A673 (cell line): ENCODE data around the gene SMARCAL1. TPM values are rescaled to one million over a fixed set of nuclear protein-coding genes. Genes with fewer than 3 reads are reported as not detected.
"Not testable (repeated sequence)": the region's sequence is repeated elsewhere in the genome, so short reads cannot be mapped to it uniquely, and the experiment has no call there.

ENCODE experiments used
- BruUV-seq: library from RNA; stranded (reverse); fragments of 400-500 nt; replicated peaks from 2 replicates; lab custom pipeline; 2021; lab: Mats Ljungman, UMichigan
- CTCF ChIA-PET: fragments of 300-600 bp; sonication (Branson Sonifier 250); formaldehyde crosslinking; loops from one replicate; lab custom pipeline; 2022; ENCODE audit warnings: antibody characterized with exemption; lab: Charles Lee
- POLR2A ChIA-PET: fragments of 300-600 bp; sonication (Branson Sonifier 250); formaldehyde crosslinking; loops from one replicate; lab custom pipeline; 2022; ENCODE audit warnings: antibody characterized with exemption; ENCODE audit not compliant: low non-redundant PET; lab: Charles Lee
- DNase-seq: peaks from one replicate; pipeline ENCODE4 v3.0.0-alpha.2; 2015; ENCODE audit warnings: low spot score
- H3K27ac ChIP-seq: fragments of 200-600 bp; sonication (generic); 2 replicates; pipeline ENCODE4 v1.5.1; 2016; ENCODE audit warnings: mixed run types, low read depth, mild to moderate bottlenecking, mixed read lengths, antibody characterized with exemption, low read length; ENCODE audit not compliant: poor library complexity, severe bottlenecking
- H3K27me3 ChIP-seq: fragments of 200-600 bp; sonication (generic); replicated peaks from 2 replicates; pipeline ENCODE4 v1.6.1; 2017; ENCODE audit warnings: mixed run types, low read depth, mild to moderate bottlenecking, mixed read lengths, antibody characterized with exemption, low read length; ENCODE audit not compliant: insufficient read depth, poor library complexity
- H3K36me3 ChIP-seq: fragments of 200-600 bp; sonication (generic); 2 replicates; pipeline ENCODE4 v1.6.1; 2016; ENCODE audit warnings: mixed run types, mild to moderate bottlenecking, mixed read lengths, antibody characterized with exemption, low read length; ENCODE audit not compliant: insufficient read depth, poor library complexity, severe bottlenecking
- H3K4me1 ChIP-seq: fragments of 200-600 bp; sonication (generic); 2 replicates; pipeline ENCODE4 v1.6.1; 2017; ENCODE audit warnings: mixed run types, mild to moderate bottlenecking, mixed read lengths, antibody characterized with exemption, low read length; ENCODE audit not compliant: insufficient read depth, poor library complexity, severe bottlenecking
- H3K4me3 ChIP-seq: fragments of 200-600 bp; sonication (generic); 2 replicates; pipeline ENCODE4 v1.5.1; 2016; ENCODE audit warnings: low read depth, mixed run types, mild to moderate bottlenecking, mixed read lengths, low read length; ENCODE audit not compliant: poor library complexity, severe bottlenecking
- H3K9me3 ChIP-seq: fragments of 200-600 bp; sonication (generic); 2 replicates; pipeline ENCODE4 v1.6.1; 2016; ENCODE audit warnings: mixed run types, low read depth, mild to moderate bottlenecking, mixed read lengths, antibody characterized with exemption, low read length; ENCODE audit not compliant: poor library complexity, severe bottlenecking
- EZH2 ChIP-seq: fragments of 200-600 bp; sonication (generic); IDR thresholded peaks from 2 replicates; pipeline ENCODE4 v1.6.1; 2017; ENCODE audit warnings: borderline replicate concordance, low read depth, mild to moderate bottlenecking, mixed read lengths, antibody characterized with exemption, low read length; ENCODE audit not compliant: poor library complexity, severe bottlenecking
- intact Hi-C: fragments of 100-400 bp; cut with micrococcal nuclease; formaldehyde crosslinking; loops from one replicate; pipeline ENCODE4 v1.10.0; 2022; ENCODE audit not compliant: unreplicated experiment
- total RNA-seq: library from RNA; stranded (reverse); gene quantifications from 2 replicates; pipeline ENCODE4 v1.2.3, GENCODE V29; 2021
- TF ChIP-seq, protein P1 (sequence below): fragments of 300-800, 200-600 bp; sonication (generic); conservative IDR thresholded peaks from 2 replicates; pipeline ENCODE4 v1.5.1; 2017; ENCODE audit warnings: low read depth, mild to moderate bottlenecking, antibody characterized with exemption, low read length, moderate library complexity, mixed read lengths

Gene SMARCAL1
- total RNA-seq, 1 experiment from 2014 or later: 20.7 TPM

DNA sequence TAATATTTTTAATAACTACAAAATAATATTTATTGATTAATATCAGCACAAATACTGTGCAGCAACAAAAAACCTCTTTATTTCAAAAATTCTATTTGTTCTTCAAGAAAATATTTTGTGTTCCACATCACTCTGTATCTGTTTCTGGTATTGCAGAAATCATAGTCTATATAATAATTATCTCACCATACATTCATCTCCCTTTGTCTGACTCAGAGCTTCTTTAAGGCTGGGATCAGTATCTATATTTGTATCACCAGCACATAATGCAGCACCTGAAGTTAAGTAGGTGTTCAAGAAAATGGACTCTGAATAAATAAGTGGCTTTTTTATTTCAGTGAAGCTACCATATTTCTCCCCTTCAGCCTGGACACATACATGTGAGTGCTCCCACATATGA is 38.4 kb upstream of the SMARCAL1 start:
- intact Hi-C loops: no loop called here
- H3K27ac ChIP-seq: no peak overlapping the region
- ChIA-PET CTCF (no interaction called here), POLR2A (no interaction called here)
- no peak overlapping the region for H3K4me3 ChIP-seq
- H3K9me3 ChIP-seq: no peaks in the 10 kb centered on the region
- no peak for DNase-seq
- TF ChIP-seq EZH2: no peak
- TF ChIP-seq, protein P1, sequence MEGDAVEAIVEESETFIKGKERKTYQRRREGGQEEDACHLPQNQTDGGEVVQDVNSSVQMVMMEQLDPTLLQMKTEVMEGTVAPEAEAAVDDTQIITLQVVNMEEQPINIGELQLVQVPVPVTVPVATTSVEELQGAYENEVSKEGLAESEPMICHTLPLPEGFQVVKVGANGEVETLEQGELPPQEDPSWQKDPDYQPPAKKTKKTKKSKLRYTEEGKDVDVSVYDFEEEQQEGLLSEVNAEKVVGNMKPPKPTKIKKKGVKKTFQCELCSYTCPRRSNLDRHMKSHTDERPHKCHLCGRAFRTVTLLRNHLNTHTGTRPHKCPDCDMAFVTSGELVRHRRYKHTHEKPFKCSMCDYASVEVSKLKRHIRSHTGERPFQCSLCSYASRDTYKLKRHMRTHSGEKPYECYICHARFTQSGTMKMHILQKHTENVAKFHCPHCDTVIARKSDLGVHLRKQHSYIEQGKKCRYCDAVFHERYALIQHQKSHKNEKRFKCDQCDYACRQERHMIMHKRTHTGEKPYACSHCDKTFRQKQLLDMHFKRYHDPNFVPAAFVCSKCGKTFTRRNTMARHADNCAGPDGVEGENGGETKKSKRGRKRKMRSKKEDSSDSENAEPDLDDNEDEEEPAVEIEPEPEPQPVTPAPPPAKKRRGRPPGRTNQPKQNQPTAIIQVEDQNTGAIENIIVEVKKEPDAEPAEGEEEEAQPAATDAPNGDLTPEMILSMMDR: no peak
- no TSS peak for BruUV-seq
- H3K4me1 ChIP-seq: peaks cover 14% of the 10 kb centered on the region
- H3K36me3 ChIP-seq: no peaks in the 10 kb centered on the region
- peaks cover 21% of the 10 kb centered on the region for H3K27me3 ChIP-seq

DNA sequence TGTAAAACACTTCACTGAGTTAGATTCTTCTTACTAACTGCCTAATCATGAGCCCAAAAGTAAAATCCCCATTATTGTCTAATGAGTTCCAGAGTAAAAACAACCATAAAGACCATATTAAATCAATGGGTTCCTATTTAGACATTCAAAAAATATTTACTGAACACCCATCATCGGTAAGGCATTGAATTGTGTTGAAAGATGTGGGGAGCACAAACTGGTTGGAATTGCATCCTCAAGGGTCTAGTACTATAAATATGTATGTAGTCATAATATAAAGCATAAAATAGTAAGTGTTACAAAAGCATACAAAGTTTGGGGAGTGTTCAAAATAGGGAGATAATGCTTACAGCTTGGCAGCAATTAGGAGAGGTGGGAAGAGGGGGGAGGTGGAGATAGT is 37.0 kb upstream of the SMARCAL1 start:
- no peaks in the 10 kb centered on the region for H3K9me3 ChIP-seq
- intact Hi-C loops: no loop called here
- H3K27me3 ChIP-seq: peaks cover 21% of the 10 kb centered on the region
- BruUV-seq: no TSS peak
- no peak overlapping the region for H3K27ac ChIP-seq
- no peak overlapping the region for H3K4me3 ChIP-seq
- POLR2A ChIA-PET: no interaction called here
- TF ChIP-seq EZH2: no peak
- TF ChIP-seq, protein P1: no peak
- DNase-seq: no peak
- H3K36me3 ChIP-seq: no peaks in the 10 kb centered on the region
- CTCF ChIA-PET: no interaction called here
- H3K4me1 ChIP-seq: peaks cover 14% of the 10 kb centered on the region

- Histone ChIP-seq H3K9me3 (no peaks in the 10 kb centered on the region), H3K27me3 (no peaks in the 10 kb centered on the region), H3K4me3 (no peak overlapping the region), H3K36me3 (no peaks in the 10 kb centered on the region), H3K27ac (no peak overlapping the region), H3K4me1 (no peaks in the 10 kb centered on the region)
- intact Hi-C loops: no loop called here
- POLR2A ChIA-PET: no interaction called here
- no TSS peak for BruUV-seq
- CTCF ChIA-PET: no interaction called here
- no peak for DNase-seq
- TF ChIP-seq EZH2: no peak
- TF ChIP-seq, protein P1: no peak
Measured at GRCh38 chr2:216379977-216380376, 32.3 kb upstream of the SMARCAL1 start.

GRCh38 chr2:216384409-216384808 is 27.9 kb upstream of the SMARCAL1 start:
- H3K9me3 ChIP-seq, BruUV-seq, CTCF ChIA-PET, POLR2A ChIA-PET, intact Hi-C loops, H3K27ac ChIP-seq, H3K4me1 ChIP-seq, H3K36me3 ChIP-seq, H3K4me3 ChIP-seq, DNase-seq, H3K27me3 ChIP-seq: not testable (repeated sequence)
